Renal cortex interstitium (tissue), 11 donors: ENCODE measurements around the gene TBC1D28. TPM values are rescaled to one million over a fixed set of nuclear protein-coding genes. Genes with fewer than 3 reads are reported as not detected.
"Not testable (repeated sequence)": the region's sequence is repeated elsewhere in the genome, so short reads cannot be mapped to it uniquely, and the experiment has no call there.

Experiments
- DNase-seq, 11 donors: peaks; one replicate each; pipeline ENCODE4 v3.0.0-alpha.2; 2013; ENCODE audit warnings: low read depth in 9 of 11, low spot score in 4 of 11; ENCODE audit errors: extremely low read depth in 1 of 11
- polyA plus RNA-seq, 3 donors: library from polyadenylated mRNA; unstranded; fragments of 120-200 nt; gene quantifications; one replicate each; pipeline ENCODE4 v1.2.1, GENCODE V29; 2013; ENCODE audit not compliant: insufficient read length in 3 of 3

TBC1D28 gene
- polyA plus RNA-seq, 3 donors = not detected

DNA sequence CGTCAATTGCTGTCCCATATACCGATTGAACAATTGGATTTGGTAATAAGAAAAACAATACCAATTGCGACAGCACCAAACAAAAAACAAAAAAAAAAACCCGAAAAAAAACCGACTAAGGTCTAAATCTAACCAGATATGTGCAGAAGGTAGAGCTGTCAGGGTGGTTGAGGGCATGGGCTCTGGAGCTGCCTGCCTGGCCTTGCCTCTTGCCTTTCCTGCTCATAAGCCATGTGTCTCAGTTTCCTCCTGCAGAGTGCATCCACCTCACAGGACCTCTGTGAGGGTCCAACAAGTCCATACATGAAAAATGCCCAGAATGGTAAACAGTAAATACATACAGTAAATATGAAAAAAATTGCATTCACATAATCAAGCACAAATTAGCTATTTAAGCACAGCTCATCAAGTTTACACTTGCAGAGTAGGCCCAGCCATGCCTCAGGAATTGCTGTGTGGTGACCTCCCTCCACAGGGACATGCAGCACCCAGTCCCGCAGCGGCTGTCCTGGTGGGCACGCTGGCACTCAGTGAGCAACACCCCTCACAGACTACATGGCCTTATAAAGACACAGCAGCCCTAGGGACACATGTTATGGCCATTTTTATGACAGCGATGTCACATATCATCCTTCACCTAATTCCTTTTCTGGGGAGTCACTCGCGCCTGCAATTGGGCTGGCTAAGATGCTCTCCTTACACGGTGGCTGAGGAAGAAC, 17.9 kb downstream of the TBC1D28 start:
- no peak for DNase-seq

DNA sequence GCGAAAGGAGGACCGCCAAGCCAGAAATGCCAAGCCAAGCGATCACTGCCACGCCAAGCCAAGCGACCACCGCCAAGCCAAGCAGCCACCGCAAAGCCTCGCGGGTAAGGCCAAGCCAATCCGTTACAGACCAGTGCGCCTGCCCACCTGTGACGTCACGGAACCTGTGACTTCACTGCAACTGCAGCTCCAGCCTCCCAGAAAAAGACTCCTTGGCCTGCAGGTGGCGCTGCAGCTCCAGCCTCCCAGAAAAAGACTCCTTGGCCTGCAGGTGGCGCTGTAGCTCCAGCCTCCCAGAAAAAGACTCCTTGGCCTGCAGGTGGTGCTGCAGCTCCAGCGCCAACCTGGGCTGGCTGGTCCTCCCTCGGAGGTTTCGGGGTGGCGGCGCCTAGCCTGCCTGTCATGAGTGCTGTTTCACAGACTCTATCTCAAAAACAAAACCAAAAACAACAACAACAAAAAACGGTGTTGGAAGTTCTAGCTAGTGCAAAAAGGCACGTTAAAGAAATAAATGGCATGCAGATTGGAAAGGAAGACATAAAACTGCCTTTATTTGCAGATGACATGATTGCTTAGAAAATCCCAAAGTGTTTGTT, 18.6 kb downstream of the TBC1D28 start:
- DNase-seq = peak; percentile 49 to 85 (median 74)

DNA sequence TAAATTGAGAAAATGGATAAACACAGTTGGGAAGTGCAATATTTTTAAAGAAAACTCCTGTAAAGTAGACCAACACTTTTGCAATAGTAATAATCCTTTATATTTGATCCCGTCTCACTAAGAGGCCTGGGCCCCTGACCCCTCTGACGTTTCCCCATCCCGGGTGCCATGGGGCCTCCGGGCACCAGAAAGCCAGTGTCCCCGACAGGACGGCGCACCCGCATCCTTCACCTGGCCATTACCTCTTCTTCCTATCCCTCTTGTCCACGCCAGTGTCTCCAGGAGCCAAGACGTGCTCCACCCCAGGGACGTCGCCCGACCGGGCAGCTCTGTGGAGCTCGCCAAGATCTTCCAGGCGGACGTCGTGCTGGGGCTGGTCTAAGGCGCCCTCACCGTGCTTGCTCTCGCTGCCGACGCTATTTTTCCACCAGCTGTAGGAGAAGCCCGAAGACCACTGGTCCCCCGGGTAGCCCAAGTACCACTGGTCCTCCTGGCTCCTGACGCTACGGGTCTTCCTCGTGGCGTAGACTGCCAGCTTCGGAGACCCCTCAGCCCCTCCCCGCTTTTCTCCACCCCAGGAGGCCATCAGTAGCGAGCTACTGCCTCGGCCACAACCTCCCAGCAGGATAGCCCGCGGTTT, 19.2 kb downstream of the TBC1D28 start:
- not testable (repeated sequence) for DNase-seq

- DNase-seq = not testable (repeated sequence)
Measured at GRCh38 chr17:18617613-18618012, 26.6 kb downstream of the TBC1D28 start.

- DNase-seq = not testable (repeated sequence)
Measured at GRCh38 chr17:18613016-18613415, 31.2 kb downstream of the TBC1D28 start.

GRCh38 chr17:18593138-18593537, 51.1 kb downstream of the TBC1D28 start:
- not testable (repeated sequence) for DNase-seq

Other genes starting within 250 kb of the TBC1D28 start
- under 1 TPM in 1 of 3 donors, not detected in 2; 0.15 TPM for gene LGALS9C, start 167.6 kb downstream of the TBC1D28 start, polyA plus RNA-seq
- 1 to 10 TPM; 4.5 to 7.4 (median 5.7) TPM for gene FOXO3B, start 37.9 kb upstream of the TBC1D28 start, polyA plus RNA-seq
- under 1 TPM; 0.64 to 0.89 (median 0.80) TPM for gene FBXW10, start 99.7 kb upstream of the TBC1D28 start, polyA plus RNA-seq
- 10 to 100 TPM; 44.5 to 52.7 (median 52.6) TPM for gene TVP23B, start 136.8 kb upstream of the TBC1D28 start, polyA plus RNA-seq
- 10 to 100 TPM; 49.5 to 64.4 (median 53.7) TPM for gene PRPSAP2, start 213.7 kb upstream of the TBC1D28 start, polyA plus RNA-seq